Lower lobe of right lung (tissue), 2 donors: ENCODE data around the gene GIGYF2. TPM values are rescaled to one million over a fixed set of nuclear protein-coding genes. Genes with fewer than 3 reads are reported as not detected.

ENCODE experiments used
- ATAC-seq, 2 donors: fragments of 200-7000 bp; cut with Tn5 transposase; one replicate each; pipeline ENCODE4 v1.9.1; 2020 to 2022; ENCODE audit warnings: mild to moderate bottlenecking in 2 of 2, moderate library complexity in 2 of 2
- DNase-seq: peaks from one replicate; pipeline ENCODE4 v3.0.0-alpha.2; 2020
- H3K27ac ChIP-seq: fragments of 200-600 bp; one replicate; pipeline ENCODE4 v1.8.0; 2022
- H3K27me3 ChIP-seq: fragments of 200-600 bp; one replicate; pipeline ENCODE4 v1.8.0; 2022; ENCODE audit warnings: low read depth
- H3K36me3 ChIP-seq: fragments of 200-600 bp; one replicate; pipeline ENCODE4 v1.8.0; 2022; ENCODE audit warnings: mild to moderate bottlenecking
- H3K4me1 ChIP-seq: fragments of 200-600 bp; one replicate; pipeline ENCODE4 v1.8.0; 2022
- H3K4me3 ChIP-seq: fragments of 200-600 bp; one replicate; pipeline ENCODE4 v1.8.0; 2022; ENCODE audit warnings: mild to moderate bottlenecking
- H3K9me3 ChIP-seq: fragments of 200-600 bp; one replicate; pipeline ENCODE4 v1.8.0; 2022
- intact Hi-C: fragments of 100-400 bp; cut with DNase I; formaldehyde crosslinking; loops from one replicate; pipeline ENCODE4 v1.11.0; 2022
- total RNA-seq: library from RNA; stranded (reverse); fragmentation: NEBNext Ultra II Directional; extraction: Animal tissue kit (Norgen Biotek cat#: 25700); gene quantifications from one replicate; pipeline ENCODE4 v1.2.1, GENCODE V29; 2021
- TF ChIP-seq, protein P1 (sequence below): fragments of 200-600 bp; IDR thresholded peaks from one replicate; pipeline ENCODE4 v1.8.0; 2022; ENCODE audit warnings: antibody characterized with exemption, mild to moderate bottlenecking
- donor health status: DM: no; HTN: yes; CAD: no; lungs with severe emphysema.

GIGYF2 gene
- total RNA-seq, 1 donor from 2014 or later = 67.6 TPM

DNA sequence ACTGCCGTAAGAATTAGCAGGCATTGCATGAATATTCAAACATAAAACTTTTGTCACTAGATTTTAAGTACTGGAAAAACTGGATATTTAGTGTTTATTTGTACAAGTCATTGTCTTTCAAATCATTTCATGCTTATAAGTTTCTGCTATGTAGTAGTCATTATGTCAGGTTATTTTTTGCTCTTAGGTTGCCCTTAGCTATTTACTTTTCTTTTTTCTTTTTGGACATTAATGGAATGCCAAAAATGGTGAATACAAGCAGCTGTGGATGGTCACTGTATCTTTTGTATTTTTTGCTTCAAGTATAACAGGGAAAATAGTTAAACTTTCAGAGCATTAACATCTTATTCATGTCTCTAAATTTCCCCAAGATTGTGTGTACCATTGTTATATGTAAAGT is 97.8 kb downstream of the GIGYF2 start:
- intact Hi-C loops = no loop called here
- ATAC-seq (no peak), DNase-seq (no peak)
- Histone ChIP-seq H3K27me3 (no peaks in the 10 kb centered on the region), H3K36me3 (peaks cover 82% of the 10 kb centered on the region), H3K9me3 (no peaks in the 10 kb centered on the region), H3K4me1 (no peaks in the 10 kb centered on the region), H3K27ac (no peak overlapping the region), H3K4me3 (no peak overlapping the region)
- TF ChIP-seq, protein P1, sequence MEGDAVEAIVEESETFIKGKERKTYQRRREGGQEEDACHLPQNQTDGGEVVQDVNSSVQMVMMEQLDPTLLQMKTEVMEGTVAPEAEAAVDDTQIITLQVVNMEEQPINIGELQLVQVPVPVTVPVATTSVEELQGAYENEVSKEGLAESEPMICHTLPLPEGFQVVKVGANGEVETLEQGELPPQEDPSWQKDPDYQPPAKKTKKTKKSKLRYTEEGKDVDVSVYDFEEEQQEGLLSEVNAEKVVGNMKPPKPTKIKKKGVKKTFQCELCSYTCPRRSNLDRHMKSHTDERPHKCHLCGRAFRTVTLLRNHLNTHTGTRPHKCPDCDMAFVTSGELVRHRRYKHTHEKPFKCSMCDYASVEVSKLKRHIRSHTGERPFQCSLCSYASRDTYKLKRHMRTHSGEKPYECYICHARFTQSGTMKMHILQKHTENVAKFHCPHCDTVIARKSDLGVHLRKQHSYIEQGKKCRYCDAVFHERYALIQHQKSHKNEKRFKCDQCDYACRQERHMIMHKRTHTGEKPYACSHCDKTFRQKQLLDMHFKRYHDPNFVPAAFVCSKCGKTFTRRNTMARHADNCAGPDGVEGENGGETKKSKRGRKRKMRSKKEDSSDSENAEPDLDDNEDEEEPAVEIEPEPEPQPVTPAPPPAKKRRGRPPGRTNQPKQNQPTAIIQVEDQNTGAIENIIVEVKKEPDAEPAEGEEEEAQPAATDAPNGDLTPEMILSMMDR = no peak

DNA sequence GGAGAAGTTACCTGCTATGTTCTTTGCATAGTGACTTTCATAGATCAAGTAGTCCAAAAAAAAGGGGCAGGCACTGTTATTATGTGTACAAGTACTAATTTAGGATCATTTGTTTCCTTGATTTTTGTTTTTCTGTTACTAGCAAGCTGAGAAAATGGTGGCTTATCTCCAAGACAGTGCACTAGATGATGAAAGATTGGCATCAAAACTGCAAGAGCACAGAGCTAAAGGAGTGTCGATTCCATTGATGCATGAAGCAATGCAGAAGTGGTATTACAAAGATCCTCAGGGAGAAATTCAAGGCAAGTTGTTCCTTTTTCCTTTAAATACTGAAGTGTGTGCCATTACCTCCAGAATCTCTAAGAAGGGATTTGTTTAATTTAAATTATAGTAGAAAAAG is 98.8 kb downstream of the GIGYF2 start:
- no peak overlapping the region for H3K4me3 ChIP-seq
- TF ChIP-seq, protein P1 = no peak
- no peak for DNase-seq
- no peaks in the 10 kb centered on the region for H3K27me3 ChIP-seq
- H3K4me1 ChIP-seq = no peaks in the 10 kb centered on the region
- H3K9me3 ChIP-seq = no peaks in the 10 kb centered on the region
- intact Hi-C loops = no loop called here
- H3K27ac ChIP-seq = no peak overlapping the region
- ATAC-seq = no peak
- H3K36me3 ChIP-seq = peaks cover 82% of the 10 kb centered on the region

DNA sequence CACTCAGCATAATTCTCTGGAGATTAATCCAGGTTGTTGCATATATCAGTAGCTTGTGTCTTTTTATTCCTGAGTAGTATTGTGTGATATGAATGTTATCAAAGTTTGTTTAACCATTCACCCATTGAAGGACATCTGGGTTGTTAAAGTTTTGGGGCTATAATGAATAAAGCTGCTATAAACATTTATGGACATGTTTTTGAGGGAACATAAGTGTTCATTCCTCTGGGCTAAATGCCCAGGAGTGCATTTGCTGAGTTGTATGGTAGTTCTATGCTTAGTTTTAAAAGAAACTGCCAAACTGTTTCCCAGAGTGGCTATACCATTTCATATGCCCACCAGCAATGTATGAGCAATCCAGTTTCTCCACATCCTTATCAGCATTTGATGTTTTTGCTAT is 101.1 kb downstream of the GIGYF2 start:
- no peak overlapping the region for H3K27ac ChIP-seq
- H3K4me3 ChIP-seq = no peak overlapping the region
- no peaks in the 10 kb centered on the region for H3K4me1 ChIP-seq
- peaks cover 13% of the 10 kb centered on the region for H3K9me3 ChIP-seq
- TF ChIP-seq, protein P1 = no peak
- intact Hi-C loops = no loop called here
- no peak for ATAC-seq
- DNase-seq = no peak
- H3K27me3 ChIP-seq = no peaks in the 10 kb centered on the region
- peaks cover 63% of the 10 kb centered on the region for H3K36me3 ChIP-seq

DNA sequence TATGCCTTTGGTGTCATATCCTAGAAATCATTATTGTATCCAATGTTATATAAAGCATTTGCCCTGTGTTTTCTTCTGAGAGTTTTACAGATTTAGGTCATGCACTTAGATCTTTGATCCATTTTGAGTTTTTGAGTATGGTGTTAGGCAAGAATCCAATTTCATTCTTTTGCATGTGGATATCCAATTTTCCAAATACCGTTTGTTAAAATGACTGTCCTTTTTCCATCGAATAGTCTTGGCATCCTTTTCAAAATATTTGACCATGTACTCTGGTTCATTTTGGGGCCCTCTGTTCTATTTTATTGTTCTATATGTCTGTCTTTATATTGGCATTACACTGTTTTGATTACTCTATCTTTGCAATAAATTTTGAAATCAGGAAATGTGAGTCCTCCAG is 103.0 kb downstream of the GIGYF2 start:
- DNase-seq (no peak), ATAC-seq (no peak)
- TF ChIP-seq, protein P1 = no peak
- no peaks in the 10 kb centered on the region for H3K27me3 ChIP-seq
- H3K27ac ChIP-seq = no peak overlapping the region
- peaks cover 13% of the 10 kb centered on the region for H3K9me3 ChIP-seq
- H3K4me3 ChIP-seq = no peak overlapping the region
- intact Hi-C loops = no loop called here
- no peaks in the 10 kb centered on the region for H3K4me1 ChIP-seq
- H3K36me3 ChIP-seq = peaks cover 46% of the 10 kb centered on the region

DNA sequence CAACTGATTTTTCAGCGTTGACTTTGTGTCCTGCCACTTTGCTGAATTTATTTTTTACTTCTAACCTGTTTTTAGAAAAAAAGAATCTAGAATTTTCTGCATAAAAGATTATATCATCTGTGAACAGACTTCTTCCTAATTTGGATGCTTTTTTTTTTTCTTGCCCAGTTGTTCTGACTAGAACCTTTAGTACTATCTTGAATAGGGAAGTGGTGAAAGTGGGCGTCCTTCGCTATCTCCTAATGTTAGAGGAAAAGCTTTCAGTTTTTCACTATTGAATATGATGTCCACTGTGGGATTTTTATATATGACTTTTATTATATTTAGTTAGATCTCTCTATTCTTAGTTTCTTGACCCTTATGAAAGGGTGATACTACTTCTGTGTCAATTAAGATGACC is 105.0 kb downstream of the GIGYF2 start:
- Histone ChIP-seq H3K36me3 (peaks cover 45% of the 10 kb centered on the region), H3K9me3 (peaks cover 13% of the 10 kb centered on the region), H3K4me3 (no peak overlapping the region), H3K27ac (no peak overlapping the region), H3K4me1 (no peaks in the 10 kb centered on the region), H3K27me3 (no peaks in the 10 kb centered on the region)
- DNase-seq = no peak
- TF ChIP-seq, protein P1 = no peak
- ATAC-seq = no peak
- intact Hi-C loops = no loop called here
